SJCRH30 (cell line): ENCODE data around the gene VWA3A. TPM values are rescaled to one million over a fixed set of nuclear protein-coding genes. Genes with fewer than 3 reads are reported as not detected.
"Not testable (repeated sequence)": the region's sequence is repeated elsewhere in the genome, so short reads cannot be mapped to it uniquely, and the experiment has no call there.

ENCODE experiments used
- DNase-seq, 2 experiments: peaks; one replicate each; pipeline ENCODE4 v3.0.0-alpha.2; 2015 to 2020
- H3K27ac ChIP-seq: fragments of 250-450 bp; sonication (Bioruptor Pico); 2 replicates; pipeline ENCODE4 v1.5.1; 2020; ENCODE audit warnings: mild to moderate bottlenecking, moderate library complexity
- H3K27me3 ChIP-seq: fragments of 250-450 bp; sonication (Bioruptor Pico); 2 replicates; pipeline ENCODE4 v1.5.1; 2020; ENCODE audit warnings: mild to moderate bottlenecking, moderate library complexity
- H3K36me3 ChIP-seq: fragments of 250-450 bp; sonication (Bioruptor Pico); 2 replicates; pipeline ENCODE4 v1.5.1; 2020; ENCODE audit warnings: mild to moderate bottlenecking, moderate library complexity
- H3K4me1 ChIP-seq: fragments of 250-450 bp; sonication (Bioruptor Pico); 2 replicates; pipeline ENCODE4 v1.5.1; 2020; ENCODE audit warnings: mild to moderate bottlenecking, moderate library complexity
- H3K4me3 ChIP-seq: fragments of 250-450 bp; sonication (Bioruptor Pico); 2 replicates; pipeline ENCODE4 v1.5.1; 2020; ENCODE audit warnings: mild to moderate bottlenecking, moderate library complexity
- H3K9me3 ChIP-seq: fragments of 250-450 bp; sonication (Bioruptor Pico); replicated peaks from 2 replicates; pipeline ENCODE4 v1.5.1; 2020; ENCODE audit warnings: mild to moderate bottlenecking, moderate library complexity
- total RNA-seq: library from RNA; depleted of rRNA; stranded (reverse); fragments of >200 nt; shearing (Covaris generic); gene quantifications from 2 replicates; pipeline ENCODE4 v1.2.3, GENCODE V29; 2014; rRNA removed

Gene VWA3A, protein sequence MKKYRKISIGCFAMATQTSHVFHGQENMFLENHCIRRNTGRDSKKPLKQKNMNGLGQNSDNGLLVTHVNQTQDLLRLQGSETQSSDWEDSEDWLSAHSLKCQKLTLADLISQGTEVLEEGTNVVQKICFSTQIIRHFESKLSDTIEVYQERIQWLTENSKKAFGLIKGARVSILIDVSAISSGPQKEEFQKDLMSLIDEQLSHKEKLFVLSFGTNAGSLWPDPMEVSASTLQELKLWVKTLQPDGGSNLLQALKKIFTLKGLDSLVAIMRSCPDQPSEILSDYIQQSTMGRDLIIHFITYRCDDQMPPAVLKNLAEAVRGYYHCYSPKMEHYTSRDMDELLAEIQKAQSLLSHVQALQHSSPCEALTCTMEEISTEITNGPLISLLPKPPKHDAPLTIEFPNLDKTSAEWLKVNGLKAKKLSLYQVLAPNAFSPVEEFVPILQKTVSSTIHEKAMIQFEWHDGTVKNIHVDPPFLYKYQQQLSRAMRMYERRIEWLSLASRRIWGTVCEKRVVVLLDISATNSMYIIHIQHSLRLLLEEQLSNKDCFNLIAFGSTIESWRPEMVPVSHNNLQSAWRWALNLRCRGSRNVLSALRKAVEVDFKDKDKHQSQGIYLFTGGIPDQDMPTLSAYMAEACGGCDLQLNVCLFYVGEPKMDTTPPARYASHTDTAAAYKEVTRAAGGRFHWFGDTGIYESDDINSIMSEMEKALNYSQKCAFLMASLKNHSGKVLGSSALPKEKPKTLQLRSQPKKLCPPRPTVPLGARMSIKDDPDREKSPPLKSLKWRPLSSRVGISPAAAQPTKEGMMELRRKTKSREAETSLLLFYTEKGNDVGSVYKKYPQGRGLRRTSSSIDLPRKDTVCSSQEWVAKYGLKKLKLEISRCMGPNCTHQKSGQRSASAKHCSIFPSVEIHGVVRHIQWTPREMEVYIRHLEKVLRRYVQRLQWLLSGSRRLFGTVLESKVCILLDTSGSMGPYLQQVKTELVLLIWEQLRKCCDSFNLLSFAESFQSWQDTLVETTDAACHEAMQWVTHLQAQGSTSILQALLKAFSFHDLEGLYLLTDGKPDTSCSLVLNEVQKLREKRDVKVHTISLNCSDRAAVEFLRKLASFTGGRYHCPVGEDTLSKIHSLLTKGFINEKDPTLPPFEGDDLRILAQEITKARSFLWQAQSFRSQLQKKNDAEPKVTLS
- not detected in 2 replicates for total RNA-seq

DNA sequence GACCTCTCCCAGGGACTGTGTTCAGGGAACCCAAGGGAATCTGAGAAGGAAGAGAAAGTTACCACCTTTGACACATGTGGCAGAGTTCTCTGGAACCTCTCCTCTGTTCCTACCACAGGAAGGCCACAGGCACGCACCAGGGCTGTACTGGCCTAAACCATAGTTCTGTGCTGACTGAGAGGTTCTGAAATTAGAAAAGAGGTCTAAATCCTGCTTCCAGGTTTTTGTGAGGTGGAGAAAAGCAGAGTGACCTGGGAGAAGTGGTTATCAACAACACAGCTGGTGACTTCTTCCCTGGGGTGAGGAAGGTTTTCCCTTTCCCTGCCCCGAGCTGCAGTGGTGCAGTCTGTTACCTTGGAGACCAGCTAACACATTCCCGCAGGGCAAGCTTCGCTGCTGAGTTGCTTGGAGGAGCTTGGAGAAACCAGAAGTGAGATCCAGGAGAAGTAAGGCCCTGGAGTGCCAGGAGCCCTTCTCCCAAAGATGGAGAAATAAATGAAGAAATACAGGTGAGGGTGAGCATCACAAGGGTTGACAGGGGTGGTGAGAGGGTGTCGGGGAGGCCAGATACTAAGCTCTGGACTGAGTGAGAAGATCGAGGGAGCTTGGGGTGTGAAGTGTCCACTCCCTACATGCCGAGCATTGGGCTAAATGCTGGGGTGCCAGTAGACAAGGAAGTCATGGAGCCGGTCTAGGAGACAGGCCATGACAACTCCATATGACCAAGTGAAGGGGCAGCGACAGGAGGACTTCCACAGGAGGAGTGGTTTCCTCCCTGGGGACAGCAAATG lies at the start of gene VWA3A:
VWA3A (plus strand) TSS at position 399 of the 791 bp plus-strand sequence; CDS start at position 496, 97 bp downstream.
- Histone ChIP-seq H3K27ac (no peak within 1 kb of the TSS), H3K9me3 (no peaks in the 10 kb centered on the region), H3K36me3 (no peaks in the 10 kb centered on the region), H3K4me1 (no peaks in the 10 kb centered on the region), H3K4me3 (no peak within 1 kb of the TSS), H3K27me3 (no peaks in the 10 kb centered on the region)
- no peak for DNase-seq

DNA sequence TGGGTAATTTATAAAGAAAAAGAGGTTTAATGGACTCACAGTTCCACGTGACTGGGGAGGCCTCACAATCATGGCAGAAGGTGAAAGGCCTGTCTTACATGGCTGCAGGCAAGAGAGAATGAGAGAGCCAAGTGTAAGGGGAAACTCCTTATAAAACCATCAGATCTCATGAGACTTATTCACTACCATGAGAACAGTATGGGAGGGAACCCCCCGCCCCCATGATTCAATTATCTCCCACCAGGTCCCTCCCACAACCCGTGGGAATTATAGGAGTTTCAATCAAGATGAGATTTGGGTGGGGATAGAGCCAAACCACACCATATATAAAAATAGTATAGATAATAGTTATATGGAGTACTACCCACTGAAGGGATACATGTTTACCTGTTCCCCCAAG lies 48.5 kb upstream of the VWA3A start:
- not testable (repeated sequence) for H3K27ac ChIP-seq, H3K9me3 ChIP-seq, H3K27me3 ChIP-seq, H3K4me3 ChIP-seq, H3K36me3 ChIP-seq, H3K4me1 ChIP-seq, DNase-seq

DNA sequence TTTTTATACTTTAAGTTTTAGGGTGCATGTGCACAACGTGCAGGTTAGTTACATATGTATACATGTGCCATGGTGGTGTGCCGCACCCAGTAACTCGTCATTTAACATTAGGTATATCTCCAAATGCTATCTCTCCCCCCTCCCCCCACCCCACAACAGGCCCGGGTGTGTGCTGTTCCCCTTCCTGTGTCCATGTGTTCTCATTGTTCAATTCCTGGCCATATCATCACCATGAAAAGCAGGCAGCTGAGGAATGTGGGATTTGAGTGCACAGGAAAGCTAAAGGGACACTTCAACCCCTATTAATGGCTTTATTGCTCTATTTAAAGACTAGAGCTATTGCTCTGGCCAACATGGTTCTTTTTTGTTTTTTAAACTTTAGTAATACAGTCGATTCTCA lies 46.5 kb upstream of the VWA3A start:
- peak; percentile 13 to 26 for DNase-seq

DNA sequence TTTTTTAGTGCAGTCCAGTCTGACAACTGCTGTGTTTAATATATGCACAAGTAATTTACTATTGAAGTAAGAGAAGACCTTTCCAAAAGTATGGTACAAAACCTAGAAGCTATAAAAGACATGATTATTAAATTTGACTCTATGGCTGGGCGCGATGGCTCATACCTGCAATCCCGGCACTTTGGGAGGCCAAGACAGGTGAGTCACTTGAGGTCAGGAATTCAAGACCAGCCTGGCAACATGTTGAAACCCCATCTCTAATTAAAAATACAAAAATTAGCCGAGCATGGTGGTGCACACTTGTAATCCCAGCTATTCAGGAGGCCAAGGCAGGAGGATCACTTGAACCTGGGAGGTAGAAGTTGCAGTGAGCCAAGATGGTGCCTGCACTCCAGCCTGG lies 41.4 kb upstream of the VWA3A start:
- Histone ChIP-seq H3K36me3 (no peaks in the 10 kb centered on the region; the same call in 1 of the 2 replicates), H3K27me3 (no peaks in the 10 kb centered on the region), H3K4me1 (no peaks in the 10 kb centered on the region), H3K9me3 (no peaks in the 10 kb centered on the region), H3K27ac (no peak overlapping the region), H3K4me3 (no peak overlapping the region)
- DNase-seq, result no peak

More for the DNA sequence above, 46.5 kb upstream of the VWA3A start:
- H3K27me3 ChIP-seq, H3K9me3 ChIP-seq, H3K36me3 ChIP-seq, H3K27ac ChIP-seq, H3K4me1 ChIP-seq, H3K4me3 ChIP-seq: not testable (repeated sequence)

DNA sequence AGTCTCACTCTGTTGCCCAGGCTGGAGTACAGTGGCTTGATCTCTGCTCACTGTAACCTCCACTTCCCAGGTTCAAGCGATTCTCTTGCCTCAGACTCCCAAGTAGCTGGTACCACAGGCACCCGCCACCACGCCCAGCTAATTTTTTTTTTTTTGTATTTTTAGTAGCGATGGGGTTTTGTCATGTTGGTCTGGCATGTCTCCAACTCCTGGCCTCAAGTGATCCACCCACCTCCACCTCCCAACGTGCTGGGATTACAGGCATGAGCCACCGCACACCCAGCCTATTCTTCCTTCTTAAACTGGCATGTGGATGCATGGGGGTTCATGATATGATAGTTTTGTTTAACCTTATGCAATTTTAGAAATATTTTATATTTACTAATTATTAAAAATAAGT lies 39.4 kb upstream of the VWA3A start:
- peak in 1 of 2 experiments; percentile 10 for DNase-seq
- H3K9me3 ChIP-seq, result no peaks in the 10 kb centered on the region

DNA sequence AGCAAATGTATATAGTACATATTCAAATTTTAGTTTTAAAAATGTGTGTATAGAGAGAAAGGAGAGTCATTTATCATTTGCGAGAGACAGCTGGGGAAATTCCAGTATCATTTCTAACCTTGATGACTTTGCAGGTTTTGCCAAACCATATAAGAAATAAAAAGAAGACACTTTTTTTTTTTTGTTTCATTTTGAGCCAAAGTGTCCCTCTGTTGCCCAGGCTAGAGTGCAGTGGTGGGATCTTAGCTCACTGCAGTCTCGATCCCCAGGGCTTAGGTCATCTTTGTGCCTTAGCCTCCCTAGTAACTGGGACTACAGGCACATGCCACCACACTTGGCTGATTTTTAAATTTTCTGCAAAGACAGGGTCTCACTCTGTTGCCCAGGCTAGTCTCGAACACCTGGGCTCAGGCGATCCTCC lies 38.4 kb upstream of the VWA3A start:
- Histone ChIP-seq H3K36me3 (peaks cover 3% of the 10 kb centered on the region; the same call in 1 of the 2 replicates), H3K9me3 (no peaks in the 10 kb centered on the region), H3K4me1 (no peaks in the 10 kb centered on the region), H3K4me3 (no peak overlapping the region), H3K27ac (no peak overlapping the region), H3K27me3 (no peaks in the 10 kb centered on the region)
- no peak for DNase-seq

More for the DNA sequence above, 39.4 kb upstream of the VWA3A start:
- Histone ChIP-seq H3K27ac (no peak overlapping the region), H3K36me3 (peaks cover 3% of the 10 kb centered on the region; the same call in 1 of the 2 replicates), H3K27me3 (no peaks in the 10 kb centered on the region), H3K4me1 (no peaks in the 10 kb centered on the region), H3K4me3 (no peak overlapping the region)

DNA sequence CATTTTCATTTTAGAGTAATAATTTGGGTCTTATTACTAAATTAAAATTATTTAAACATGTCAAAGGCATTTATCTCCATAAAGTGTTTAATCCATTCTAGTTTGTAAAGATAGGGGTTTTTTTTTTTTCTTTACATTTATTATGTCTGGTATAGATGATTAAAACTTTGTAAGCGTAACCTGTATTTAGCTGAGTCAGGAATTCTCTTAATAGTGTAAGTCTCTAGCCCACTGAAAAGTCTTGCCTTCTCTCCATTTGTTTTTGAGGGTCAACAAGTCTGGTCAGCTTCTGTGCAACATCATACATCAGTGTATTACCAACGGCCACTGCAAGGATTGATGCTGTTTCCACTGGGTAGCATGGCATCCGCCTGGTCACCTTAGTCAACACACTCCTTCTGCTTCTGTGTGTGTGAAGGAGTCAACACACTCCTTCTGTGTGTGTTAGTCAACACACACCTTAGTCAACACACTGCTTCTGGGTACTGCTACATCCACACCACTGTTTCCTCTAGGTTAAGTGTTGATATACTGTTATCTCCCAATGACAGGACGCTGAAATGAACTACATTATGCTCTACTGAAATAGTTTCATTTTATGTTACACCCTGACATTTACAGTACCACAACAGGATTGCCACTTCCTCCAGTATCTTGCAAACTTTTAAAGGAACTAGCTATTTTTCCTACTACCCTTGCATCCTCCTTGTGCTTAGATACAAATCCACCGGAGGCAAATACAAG lies 37.3 kb upstream of the VWA3A start:
- Histone ChIP-seq H3K9me3 (no peaks in the 10 kb centered on the region), H3K27ac (no peak overlapping the region), H3K4me1 (no peaks in the 10 kb centered on the region), H3K4me3 (no peak overlapping the region), H3K27me3 (no peaks in the 10 kb centered on the region), H3K36me3 (peaks cover 3% of the 10 kb centered on the region; the same call in 1 of the 2 replicates)
- DNase-seq, result no peak

DNA sequence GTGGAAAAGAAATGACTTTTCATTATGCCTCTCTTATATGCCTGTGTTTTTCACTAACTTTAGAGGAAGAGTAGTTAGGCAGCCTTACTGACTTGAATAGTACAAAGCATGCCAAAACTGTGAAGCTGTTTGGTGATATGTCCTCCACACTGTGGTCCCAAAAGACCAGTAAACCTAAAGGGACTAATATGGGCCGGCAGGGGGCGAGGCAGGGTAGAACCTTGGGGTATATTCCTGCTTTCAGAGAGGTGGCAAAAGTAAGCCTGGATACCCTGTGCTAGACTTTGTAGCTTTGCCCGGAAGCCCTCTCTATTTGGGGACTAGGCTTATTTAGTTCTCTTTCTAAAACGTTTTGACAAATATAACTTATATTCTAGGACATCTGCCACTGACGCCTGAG lies 36.5 kb upstream of the VWA3A start:
- Histone ChIP-seq H3K27me3 (no peaks in the 10 kb centered on the region), H3K27ac (no peak overlapping the region), H3K9me3 (no peaks in the 10 kb centered on the region), H3K4me1 (no peaks in the 10 kb centered on the region), H3K4me3 (no peak overlapping the region), H3K36me3 (peaks cover 3% of the 10 kb centered on the region; the same call in 1 of the 2 replicates)
- DNase-seq, result no peak

DNA sequence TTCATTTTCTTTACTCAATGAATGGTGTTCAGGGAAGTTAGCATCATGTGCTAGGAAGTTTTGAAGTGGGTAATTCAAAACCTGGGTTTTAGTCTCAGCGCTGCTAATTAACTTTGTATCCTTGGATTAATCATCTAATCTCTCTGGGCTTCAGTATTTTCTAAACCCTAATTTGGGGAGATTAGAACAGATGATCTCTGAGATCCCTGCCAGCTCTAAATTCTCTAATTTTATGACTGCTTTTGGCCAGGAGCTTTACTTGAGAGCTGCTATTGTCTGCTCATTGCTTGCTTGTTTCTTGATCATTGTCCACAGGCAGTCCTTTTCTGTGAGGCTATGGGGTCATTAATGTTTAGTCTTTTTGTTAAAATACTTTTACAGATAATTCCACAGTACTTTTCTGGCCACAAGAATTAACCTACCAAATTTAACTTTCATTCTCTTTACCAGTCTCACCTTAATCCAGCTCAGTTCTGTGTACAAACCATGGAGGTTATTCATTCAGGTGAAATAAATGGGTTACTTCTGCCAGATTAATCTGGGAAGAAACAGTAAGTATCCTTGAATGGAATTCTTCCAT lies 28.4 kb upstream of the VWA3A start:
- no peaks in the 10 kb centered on the region for H3K4me1 ChIP-seq

DNA sequence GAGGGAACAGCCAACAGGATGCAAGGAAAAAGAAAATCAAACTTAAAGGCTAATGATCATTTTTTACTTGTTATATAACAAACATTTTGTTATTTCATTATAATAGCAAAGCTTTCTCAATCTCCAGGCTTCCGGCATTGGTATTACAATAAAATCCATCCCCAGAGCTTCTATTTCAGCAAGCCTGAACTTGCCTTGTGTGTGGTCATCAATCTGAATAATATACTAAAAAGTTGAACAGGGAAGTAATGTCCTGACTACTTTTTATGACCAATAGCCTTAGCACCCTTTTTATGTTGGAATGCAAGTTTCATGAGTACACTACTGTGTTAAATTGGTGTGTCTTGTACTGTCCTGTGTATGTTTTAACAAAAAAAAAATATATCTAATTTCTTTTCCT lies 27.1 kb upstream of the VWA3A start:
- Histone ChIP-seq H3K4me3 (no peak overlapping the region), H3K4me1 (no peaks in the 10 kb centered on the region), H3K27me3 (no peaks in the 10 kb centered on the region), H3K9me3 (0 out of 2 replicates have a peak, but pooled peaks cover 4% of the 10 kb centered on the region), H3K36me3 (no peaks in the 10 kb centered on the region; the same call in 1 of the 2 replicates), H3K27ac (no peak overlapping the region)
- DNase-seq, result no peak

More for the DNA sequence above, 28.4 kb upstream of the VWA3A start:
- H3K9me3 ChIP-seq, result 0 out of 2 replicates have a peak, but pooled peaks cover 4% of the 10 kb centered on the region
- H3K27me3 ChIP-seq, result no peaks in the 10 kb centered on the region
- no peaks in the 10 kb centered on the region; the same call in 1 of the 2 replicates for H3K36me3 ChIP-seq
- no peak for DNase-seq
- no peak overlapping the region for H3K27ac ChIP-seq
- H3K4me3 ChIP-seq, result no peak overlapping the region

DNA sequence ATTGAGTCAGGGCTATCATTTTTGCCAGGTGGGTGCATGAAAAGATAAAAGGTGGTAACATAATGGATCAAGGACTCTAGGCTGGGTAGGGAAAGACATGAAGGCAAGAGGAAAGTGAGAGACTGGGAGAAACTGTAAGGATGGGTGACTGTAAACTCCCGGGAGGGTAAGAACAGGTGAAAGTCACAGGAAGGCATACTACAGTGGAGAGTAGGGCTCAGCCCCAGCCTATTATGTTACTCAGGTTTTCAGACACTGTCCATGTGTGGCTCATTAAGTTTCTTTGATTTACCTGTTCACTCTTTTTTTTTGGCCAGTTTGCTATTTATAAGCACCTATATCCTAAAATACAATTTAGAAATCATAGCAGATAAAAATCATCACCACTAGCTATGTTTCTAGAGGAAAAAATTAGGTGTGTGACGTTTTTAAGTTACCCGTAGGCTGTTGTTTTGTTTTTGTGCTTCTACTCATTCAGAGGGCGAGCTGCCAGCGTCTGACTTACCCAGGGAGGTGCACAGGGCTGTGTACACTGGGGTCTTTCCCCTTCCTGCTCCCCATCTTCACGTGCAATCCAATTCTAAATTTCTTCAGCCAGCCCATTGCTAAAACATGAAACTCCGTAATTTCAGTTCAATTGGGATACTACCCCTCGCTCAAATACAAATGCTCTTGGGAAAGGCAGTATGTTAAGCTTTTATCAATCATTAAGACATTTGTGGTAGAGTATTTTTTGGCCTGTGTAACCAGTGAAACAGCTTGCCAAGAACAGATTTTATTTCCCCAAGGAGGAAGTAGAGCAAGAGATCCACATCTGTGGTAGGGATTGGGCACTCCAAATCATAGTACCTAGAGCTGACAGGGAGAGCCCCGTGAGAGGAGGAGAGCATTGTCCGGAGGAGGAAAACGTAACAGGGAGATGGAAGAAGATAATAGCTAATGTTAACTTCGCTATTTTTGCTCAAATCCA lies 21.7 kb upstream of the VWA3A start:
- Histone ChIP-seq H3K9me3 (0 out of 2 replicates have a peak, but pooled peaks cover 4% of the 10 kb centered on the region), H3K4me1 (no peaks in the 10 kb centered on the region), H3K27me3 (no peaks in the 10 kb centered on the region), H3K36me3 (no peaks in the 10 kb centered on the region), H3K4me3 (no peak overlapping the region), H3K27ac (no peak overlapping the region)
- no peak for DNase-seq

DNA sequence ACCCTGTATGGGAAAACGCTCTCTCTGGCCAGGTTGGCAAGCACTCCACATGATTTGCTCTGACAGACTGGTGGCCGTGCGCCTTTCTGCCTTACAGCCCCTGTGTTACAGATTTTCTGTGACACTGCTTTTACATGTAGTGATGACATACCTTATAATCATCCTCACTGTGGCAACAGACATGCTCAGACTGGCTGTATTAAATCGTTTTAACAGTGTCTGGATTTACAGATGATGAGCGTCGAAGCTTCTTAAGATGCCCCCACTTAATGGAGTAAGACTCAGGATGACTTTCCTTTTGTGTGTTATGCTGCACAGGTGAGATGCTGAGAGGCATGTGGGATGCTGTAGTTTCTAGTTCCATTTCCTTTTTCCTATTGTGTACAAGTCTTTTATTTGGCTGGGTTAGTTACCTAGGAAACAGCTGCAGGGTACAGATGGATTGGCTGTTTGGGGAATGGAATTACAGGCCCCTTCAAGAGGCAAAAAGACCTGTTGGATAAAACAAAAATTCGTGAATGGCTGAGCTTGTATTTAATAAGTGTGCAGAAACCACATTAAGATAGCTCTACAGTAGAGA lies 20.9 kb upstream of the VWA3A start:
- Histone ChIP-seq H3K4me1 (no peaks in the 10 kb centered on the region), H3K9me3 (0 out of 2 replicates have a peak, but pooled peaks cover 4% of the 10 kb centered on the region), H3K36me3 (no peaks in the 10 kb centered on the region), H3K4me3 (no peak overlapping the region), H3K27ac (no peak overlapping the region), H3K27me3 (no peaks in the 10 kb centered on the region)
- no peak for DNase-seq
